H1 (cell line): ENCODE data around the gene TEDC1. TPM values are rescaled to one million over a fixed set of nuclear protein-coding genes. Genes with fewer than 3 reads are reported as not detected.

Experiments used
- CHD1 ChIP-seq: IDR thresholded peaks from 2 replicates; pipeline ENCODE4 v1.6.1; 2012; ENCODE audit warnings: low read depth, low read length, improper control_type of control experiment
- polyA plus RNA-seq, 7 experiments: library from polyadenylated mRNA; depleted of rRNA in 3 of 7; stranded (reverse) in 5 of 7; unstranded in 2 of 7; fragments of >200 nt in 5 of 7; fragments of 200-250 nt in 2 of 7; gene quantifications; 1 replicate in 5 of 7; 2 replicates in 1 of 7; 4 replicates in 1 of 7; pipeline versions ENCODE4 v1.2.1 to v1.2.3, GENCODE V29; 2011 to 2013; ENCODE audit warnings: missing spikeins in 2 of 7, mixed read lengths in 2 of 7
- total RNA-seq: library from RNA; stranded (reverse); fragmentation: NEBNext Ultra II Directional; extraction: Animal tissue kit (Norgen Biotek cat#: 25700); gene quantifications from 2 replicates; pipeline ENCODE4 v1.2.1, GENCODE V29; 2021

The TEDC1 gene
- total and polyA plus RNA-seq, 2 of the 8 experiments (the other 6 are each of a cell fraction or from before 2014, with no cell fraction given): 5.6 to 14.8 TPM

GRCh38 chr14:105495990-105496830 is 5.2 kb downstream of the TEDC1 start (continued):
- TF ChIP-seq CHD1: no peak
